ENCODE data around the gene TRPM3.

TRPM3 gene

DNA sequence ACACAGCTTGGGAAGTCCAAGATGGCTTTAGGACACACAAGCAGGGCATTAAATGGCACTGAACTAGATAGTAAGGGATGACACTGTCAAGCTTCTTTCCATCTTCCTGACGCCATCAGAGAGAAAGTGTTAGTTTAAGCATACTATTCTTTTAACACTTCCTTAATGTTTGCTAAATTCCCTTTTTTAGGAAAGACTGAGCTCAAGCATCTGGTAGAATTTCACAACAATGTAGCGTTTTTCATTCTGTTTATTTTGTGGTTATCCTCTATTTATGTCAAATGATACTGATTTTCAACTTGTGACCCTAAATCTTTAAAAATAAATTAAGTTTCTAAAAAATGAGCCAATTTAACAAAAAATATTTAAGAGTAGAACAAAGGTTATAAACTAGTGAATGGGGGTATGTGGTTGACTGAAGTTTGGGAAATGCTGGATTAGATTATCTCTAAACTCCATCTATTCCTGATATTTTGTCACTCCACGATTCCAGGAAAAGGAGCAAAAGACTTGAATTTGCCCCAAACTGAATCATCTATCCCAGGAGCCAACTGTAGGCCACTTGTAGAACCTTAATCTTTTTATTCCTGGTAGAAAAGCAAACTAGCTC, 559.5 kb downstream of the TRPM3 start:
- H3K79me2 ChIP-seq (ENCODE audit: control insufficient read depth, insufficient read depth, low read length, poor library complexity), result no peaks in the 10 kb centered on the region
- no peak overlapping the region for H3K27ac ChIP-seq (ENCODE audit: low read depth, low read length)
- H3K4me2 ChIP-seq (ENCODE audit: low read length), result no peak overlapping the region
- peaks cover 0 to 3% of the 10 kb centered on the region in 2 experiments for H3K4me1 ChIP-seq (ENCODE audit: control insufficient read depth in 1 of 2, insufficient read depth in 2 of 2, low read length in 2 of 2)
- H3K36me3 ChIP-seq (ENCODE audit: control insufficient read depth in 1 of 2, insufficient read depth in 2 of 2, low read length in 2 of 2), result no peaks in the 10 kb centered on the region
- H4K8ac ChIP-seq (ENCODE audit: low read depth, low read length), result no peak overlapping the region
- H2AFZ ChIP-seq (ENCODE audit: insufficient read depth, low read length, poor library complexity), result no peak overlapping the region
- no peak overlapping the region for H4K91ac ChIP-seq (ENCODE audit: low read depth, low read length)
- H3K9ac ChIP-seq (ENCODE audit: low read length), result no peak overlapping the region
- H2BK5ac ChIP-seq (ENCODE audit: low read depth, low read length, poor library complexity), result no peak overlapping the region
- H4K12ac ChIP-seq (ENCODE audit: low read depth, low read length), result no peak overlapping the region
- H3K9me3 ChIP-seq (ENCODE audit: insufficient read depth, low read depth, low read length), result no peaks in the 10 kb centered on the region
- no peak overlapping the region for H2AK5ac ChIP-seq (ENCODE audit: low read length)
- no peak overlapping the region for H2BK12ac ChIP-seq (ENCODE audit: low read length)
- H3K79me1 ChIP-seq (ENCODE audit: low read length), result no peaks in the 10 kb centered on the region
- H3K23ac ChIP-seq (ENCODE audit: low read length), result no peak overlapping the region
- no peak overlapping the region for H3K4me3 ChIP-seq (ENCODE audit: low read depth, low read length)
- H3K4ac ChIP-seq (ENCODE audit: low read depth, low read length), result no peak overlapping the region
- H2BK120ac ChIP-seq (ENCODE audit: insufficient read depth, low read length, poor library complexity), result no peak overlapping the region
- no peaks in the 10 kb centered on the region for H3K27me3 ChIP-seq (ENCODE audit: insufficient read depth, low read length)
- no peak for DNase-seq
- H3K18ac ChIP-seq (ENCODE audit: low read length), result no peak overlapping the region
- no CpG with 5 or more reads among the region's 3 CpGs for WGBS (ENCODE audit: extremely low coverage, insufficient coverage, insufficient read length)
- H3K14ac ChIP-seq (ENCODE audit: low read length), result no peak overlapping the region

DNA sequence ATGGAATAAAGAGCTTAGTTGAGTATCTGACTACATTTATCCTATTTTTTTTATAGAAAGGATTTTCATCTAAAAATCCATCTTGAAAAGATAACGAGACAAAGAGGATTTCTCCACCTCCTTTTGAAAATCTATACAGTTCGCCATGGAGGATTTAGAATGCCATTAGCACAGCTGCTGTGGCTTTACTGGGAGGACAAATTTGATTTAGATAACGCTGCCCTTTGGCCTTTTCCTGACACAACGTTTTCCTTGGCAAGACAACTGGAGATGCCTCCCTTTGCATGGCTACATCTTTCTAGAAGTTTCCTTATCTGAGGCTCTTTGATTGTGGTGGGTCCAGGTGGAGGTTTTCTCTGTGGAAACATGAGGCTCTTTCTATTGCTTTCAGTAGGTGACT, 560.3 kb downstream of the TRPM3 start:
- Histone ChIP-seq H3K4me2 (ENCODE audit: low read length) (no peak overlapping the region), H3K18ac (ENCODE audit: low read length) (no peak overlapping the region), H3K14ac (ENCODE audit: low read length) (no peak overlapping the region), H3K4me3 (ENCODE audit: low read depth, low read length) (no peak overlapping the region), H3K27ac (ENCODE audit: low read depth, low read length) (no peak overlapping the region), H3K9ac (ENCODE audit: low read length) (no peak overlapping the region), H4K91ac (ENCODE audit: low read depth, low read length) (no peak overlapping the region), H2BK5ac (ENCODE audit: low read depth, low read length, poor library complexity) (no peak overlapping the region), H2BK12ac (ENCODE audit: low read length) (no peak overlapping the region), H4K12ac (ENCODE audit: low read depth, low read length) (no peak overlapping the region), H3K23ac (ENCODE audit: low read length) (no peak overlapping the region), H3K9me3 (ENCODE audit: insufficient read depth, low read depth, low read length) (no peaks in the 10 kb centered on the region), H3K79me2 (ENCODE audit: control insufficient read depth, insufficient read depth, low read length, poor library complexity) (no peaks in the 10 kb centered on the region), H3K4me1 (ENCODE audit: control insufficient read depth in 1 of 2, insufficient read depth in 2 of 2, low read length in 2 of 2) (peaks cover 0 to 3% of the 10 kb centered on the region in 2 experiments), H3K79me1 (ENCODE audit: low read length) (no peaks in the 10 kb centered on the region), H3K27me3 (ENCODE audit: insufficient read depth, low read length) (no peaks in the 10 kb centered on the region), H4K8ac (ENCODE audit: low read depth, low read length) (no peak overlapping the region), H3K4ac (ENCODE audit: low read depth, low read length) (no peak overlapping the region), H2BK120ac (ENCODE audit: insufficient read depth, low read length, poor library complexity) (no peak overlapping the region), H2AK5ac (ENCODE audit: low read length) (no peak overlapping the region), H2AFZ (ENCODE audit: insufficient read depth, low read length, poor library complexity) (no peak overlapping the region), H3K36me3 (ENCODE audit: control insufficient read depth in 1 of 2, insufficient read depth in 2 of 2, low read length in 2 of 2) (no peaks in the 10 kb centered on the region)
- DNase-seq, result no peak
- WGBS (ENCODE audit: extremely low coverage, insufficient coverage, insufficient read length), result no CpG with 5 or more reads among the region's 4 CpGs

- H3K36me3 ChIP-seq (ENCODE audit: control insufficient read depth in 1 of 2, insufficient read depth in 2 of 2, low read length in 2 of 2), result no peaks in the 10 kb centered on the region
- no peak overlapping the region for H2BK120ac ChIP-seq (ENCODE audit: insufficient read depth, low read length, poor library complexity)
- H3K9me3 ChIP-seq (ENCODE audit: insufficient read depth, low read depth, low read length), result no peaks in the 10 kb centered on the region
- H2BK12ac ChIP-seq (ENCODE audit: low read length), result no peak overlapping the region
- no peak overlapping the region for H3K4me3 ChIP-seq (ENCODE audit: low read depth, low read length)
- H3K14ac ChIP-seq (ENCODE audit: low read length), result no peak overlapping the region
- H2BK5ac ChIP-seq (ENCODE audit: low read depth, low read length, poor library complexity), result no peak overlapping the region
- H4K8ac ChIP-seq (ENCODE audit: low read depth, low read length), result no peak overlapping the region
- H3K23ac ChIP-seq (ENCODE audit: low read length), result no peak overlapping the region
- H4K12ac ChIP-seq (ENCODE audit: low read depth, low read length), result no peak overlapping the region
- H3K9ac ChIP-seq (ENCODE audit: low read length), result no peak overlapping the region
- H3K79me1 ChIP-seq (ENCODE audit: low read length), result no peaks in the 10 kb centered on the region
- H3K27ac ChIP-seq (ENCODE audit: low read depth, low read length), result no peak overlapping the region
- no peak overlapping the region for H2AK5ac ChIP-seq (ENCODE audit: low read length)
- H3K4ac ChIP-seq (ENCODE audit: low read depth, low read length), result no peak overlapping the region
- no peak overlapping the region for H3K4me2 ChIP-seq (ENCODE audit: low read length)
- no peak overlapping the region for H2AFZ ChIP-seq (ENCODE audit: insufficient read depth, low read length, poor library complexity)
- no peaks in the 10 kb centered on the region for H3K79me2 ChIP-seq (ENCODE audit: control insufficient read depth, insufficient read depth, low read length, poor library complexity)
- H3K27me3 ChIP-seq (ENCODE audit: insufficient read depth, low read length), result no peaks in the 10 kb centered on the region
- DNase-seq, result no peak
- peaks cover 0 to under 1% of the 10 kb centered on the region in 2 experiments for H3K4me1 ChIP-seq (ENCODE audit: control insufficient read depth in 1 of 2, insufficient read depth in 2 of 2, low read length in 2 of 2)
- no peak overlapping the region for H3K18ac ChIP-seq (ENCODE audit: low read length)
- H4K91ac ChIP-seq (ENCODE audit: low read depth, low read length), result no peak overlapping the region
Observed at GRCh38 chr9:70559102-70559501, 562.3 kb downstream of the TRPM3 start.

- H3K9me3 ChIP-seq (ENCODE audit: insufficient read depth, low read depth, low read length), result no peaks in the 10 kb centered on the region
Observed at GRCh38 chr9:70557661-70558369, 563.6 kb downstream of the TRPM3 start.

More at GRCh38 chr9:70557661-70558369, 563.6 kb downstream of the TRPM3 start:
- H4K8ac ChIP-seq (ENCODE audit: low read depth, low read length), result no peak overlapping the region
- H3K18ac ChIP-seq (ENCODE audit: low read length), result no peak overlapping the region
- H3K23ac ChIP-seq (ENCODE audit: low read length), result no peak overlapping the region
- no peaks in the 10 kb centered on the region for H3K4me1 ChIP-seq (ENCODE audit: control insufficient read depth in 1 of 2, insufficient read depth in 2 of 2, low read length in 2 of 2)
- no CpG with 5 or more reads among the region's 6 CpGs for WGBS (ENCODE audit: extremely low coverage, insufficient coverage, insufficient read length)
- no peaks in the 10 kb centered on the region for H3K79me2 ChIP-seq (ENCODE audit: control insufficient read depth, insufficient read depth, low read length, poor library complexity)
- no peaks in the 10 kb centered on the region for H3K27me3 ChIP-seq (ENCODE audit: insufficient read depth, low read length)
- H3K27ac ChIP-seq (ENCODE audit: low read depth, low read length), result no peak overlapping the region
- no peak overlapping the region for H3K4ac ChIP-seq (ENCODE audit: low read depth, low read length)
- no peak overlapping the region for H2AK5ac ChIP-seq (ENCODE audit: low read length)
- H2BK5ac ChIP-seq (ENCODE audit: low read depth, low read length, poor library complexity), result no peak overlapping the region
- no peak overlapping the region for H3K4me2 ChIP-seq (ENCODE audit: low read length)
- DNase-seq, result no peak
- H3K79me1 ChIP-seq (ENCODE audit: low read length), result no peaks in the 10 kb centered on the region
- H3K9ac ChIP-seq (ENCODE audit: low read length), result no peak overlapping the region
- H3K36me3 ChIP-seq (ENCODE audit: control insufficient read depth in 1 of 2, insufficient read depth in 2 of 2, low read length in 2 of 2), result no peaks in the 10 kb centered on the region
- no peak overlapping the region for H4K12ac ChIP-seq (ENCODE audit: low read depth, low read length)
- no peak overlapping the region for H2BK12ac ChIP-seq (ENCODE audit: low read length)
- no peak overlapping the region for H4K91ac ChIP-seq (ENCODE audit: low read depth, low read length)
- H2BK120ac ChIP-seq (ENCODE audit: insufficient read depth, low read length, poor library complexity), result no peak overlapping the region
- H2AFZ ChIP-seq (ENCODE audit: insufficient read depth, low read length, poor library complexity), result no peak overlapping the region
- no peak overlapping the region for H3K14ac ChIP-seq (ENCODE audit: low read length)
- H3K4me3 ChIP-seq (ENCODE audit: low read depth, low read length), result no peak overlapping the region
